A549 (cell line): ENCODE results near the gene SIGLEC8.

Experiments used
- POLR2A ChIP-seq: IDR thresholded peaks from 2 replicates; pipeline ENCODE4 v1.6.1; 2012; ENCODE audit warnings: mild to moderate bottlenecking, low read length
- TF ChIP-seq, protein P1 (sequence below): fragments of >200 bp; sonication (Bioruptor Twin); formaldehyde crosslinking; IDR thresholded peaks from 3 replicates; pipeline ENCODE4 v1.5.1; 2016
- TF ChIP-seq, protein P2 (sequence below): fragments of 250-450 bp; sonication (Bioruptor Pico); IDR thresholded peaks from 2 replicates; pipeline ENCODE4 v1.5.0; 2021; ENCODE audit warnings: mild to moderate bottlenecking, moderate library complexity, borderline replicate concordance

DNA sequence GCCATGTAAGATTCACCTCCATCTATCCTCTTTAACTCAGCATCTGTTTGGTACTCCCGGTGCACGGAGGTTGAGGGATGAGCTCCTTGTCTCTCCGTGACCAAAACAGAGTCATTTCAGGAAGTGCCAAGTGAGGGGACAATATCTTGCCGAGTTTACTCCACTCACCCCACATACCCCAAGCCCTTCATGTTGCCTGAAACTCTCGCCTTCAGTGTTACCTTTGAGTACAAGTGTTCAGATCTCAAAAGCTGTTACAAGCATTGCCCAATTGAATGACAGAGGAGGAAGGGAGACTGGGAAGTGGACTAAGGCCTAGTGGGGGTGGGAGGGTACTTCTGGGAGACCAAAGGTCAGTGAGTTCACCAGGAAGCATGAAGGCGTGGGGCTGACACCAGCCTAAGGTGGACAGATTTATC lies 49.4 kb upstream of the SIGLEC8 start:
- TF ChIP-seq, protein P1, sequence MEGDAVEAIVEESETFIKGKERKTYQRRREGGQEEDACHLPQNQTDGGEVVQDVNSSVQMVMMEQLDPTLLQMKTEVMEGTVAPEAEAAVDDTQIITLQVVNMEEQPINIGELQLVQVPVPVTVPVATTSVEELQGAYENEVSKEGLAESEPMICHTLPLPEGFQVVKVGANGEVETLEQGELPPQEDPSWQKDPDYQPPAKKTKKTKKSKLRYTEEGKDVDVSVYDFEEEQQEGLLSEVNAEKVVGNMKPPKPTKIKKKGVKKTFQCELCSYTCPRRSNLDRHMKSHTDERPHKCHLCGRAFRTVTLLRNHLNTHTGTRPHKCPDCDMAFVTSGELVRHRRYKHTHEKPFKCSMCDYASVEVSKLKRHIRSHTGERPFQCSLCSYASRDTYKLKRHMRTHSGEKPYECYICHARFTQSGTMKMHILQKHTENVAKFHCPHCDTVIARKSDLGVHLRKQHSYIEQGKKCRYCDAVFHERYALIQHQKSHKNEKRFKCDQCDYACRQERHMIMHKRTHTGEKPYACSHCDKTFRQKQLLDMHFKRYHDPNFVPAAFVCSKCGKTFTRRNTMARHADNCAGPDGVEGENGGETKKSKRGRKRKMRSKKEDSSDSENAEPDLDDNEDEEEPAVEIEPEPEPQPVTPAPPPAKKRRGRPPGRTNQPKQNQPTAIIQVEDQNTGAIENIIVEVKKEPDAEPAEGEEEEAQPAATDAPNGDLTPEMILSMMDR: no peak
- TF ChIP-seq, protein P2, sequence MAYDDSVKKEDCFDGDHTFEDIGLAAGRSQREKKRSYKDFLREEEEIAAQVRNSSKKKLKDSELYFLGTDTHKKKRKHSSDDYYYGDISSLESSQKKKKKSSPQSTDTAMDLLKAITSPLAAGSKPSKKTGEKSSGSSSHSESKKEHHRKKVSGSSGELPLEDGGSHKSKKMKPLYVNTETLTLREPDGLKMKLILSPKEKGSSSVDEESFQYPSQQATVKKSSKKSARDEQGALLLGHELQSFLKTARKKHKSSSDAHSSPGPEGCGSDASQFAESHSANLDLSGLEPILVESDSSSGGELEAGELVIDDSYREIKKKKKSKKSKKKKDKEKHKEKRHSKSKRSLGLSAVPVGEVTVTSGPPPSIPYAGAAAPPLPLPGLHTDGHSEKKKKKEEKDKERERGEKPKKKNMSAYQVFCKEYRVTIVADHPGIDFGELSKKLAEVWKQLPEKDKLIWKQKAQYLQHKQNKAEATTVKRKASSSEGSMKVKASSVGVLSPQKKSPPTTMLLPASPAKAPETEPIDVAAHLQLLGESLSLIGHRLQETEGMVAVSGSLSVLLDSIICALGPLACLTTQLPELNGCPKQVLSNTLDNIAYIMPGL (CRISPR knock-in tag): no peak
- TF ChIP-seq POLR2A: no peak
